Activated CD4-positive, alpha-beta T cell treated with anti-CD3 and anti-CD28 coated beads, Interleukin-2, amount 10 ng/mL, durations not matched to agents 7 days and 5 days (primary cell): ENCODE measurements around the gene CHPF2. TPM values are rescaled to one million over a fixed set of nuclear protein-coding genes. Genes with fewer than 3 reads are reported as not detected.

Experiments used
- CTCF ChIA-PET: fragments of 350-600 bp; sonication (Branson Sonifier 250); formaldehyde crosslinking; loops from one replicate; lab custom pipeline; 2021; ENCODE audit warnings: antibody characterized with exemption; lab: Charles Lee
- POLR2A ChIA-PET: fragments of 350-600 bp; sonication (Branson Sonifier 250); formaldehyde crosslinking; loops from one replicate; lab custom pipeline; 2021; ENCODE audit warnings: antibody characterized with exemption; lab: Charles Lee
- DNase-seq: peaks from one replicate; pipeline ENCODE4 v3.0.0-alpha.2; 2020
- H3K27ac Mint-ChIP-seq: one replicate; pipeline ENCODE4 v1.8.0; 2021; ENCODE audit warnings: mild to moderate bottlenecking, moderate library complexity, mixed read lengths
- H3K27me3 Mint-ChIP-seq: one replicate; pipeline ENCODE4 v1.8.0; 2021; ENCODE audit warnings: mixed read lengths
- H3K36me3 Mint-ChIP-seq: one replicate; pipeline ENCODE4 v1.8.0; 2021; ENCODE audit warnings: low read depth, mixed read lengths
- H3K4me1 Mint-ChIP-seq: one replicate; pipeline ENCODE4 v1.8.0; 2021; ENCODE audit warnings: mixed read lengths
- H3K4me3 Mint-ChIP-seq: one replicate; pipeline ENCODE4 v1.8.0; 2021; ENCODE audit warnings: mild to moderate bottlenecking, moderate library complexity, mixed read lengths
- H3K9me3 Mint-ChIP-seq: one replicate; pipeline ENCODE4 v1.8.0; 2021; ENCODE audit warnings: mixed read lengths
- total RNA-seq, 2 experiments: library from RNA; stranded (reverse); gene quantifications; one replicate each; pipeline ENCODE4 v1.2.3, GENCODE V29; 2021

CHPF2 gene
- total RNA-seq, 2 experiments from 2014 or later, result 40.7 to 42.3 TPM

DNA sequence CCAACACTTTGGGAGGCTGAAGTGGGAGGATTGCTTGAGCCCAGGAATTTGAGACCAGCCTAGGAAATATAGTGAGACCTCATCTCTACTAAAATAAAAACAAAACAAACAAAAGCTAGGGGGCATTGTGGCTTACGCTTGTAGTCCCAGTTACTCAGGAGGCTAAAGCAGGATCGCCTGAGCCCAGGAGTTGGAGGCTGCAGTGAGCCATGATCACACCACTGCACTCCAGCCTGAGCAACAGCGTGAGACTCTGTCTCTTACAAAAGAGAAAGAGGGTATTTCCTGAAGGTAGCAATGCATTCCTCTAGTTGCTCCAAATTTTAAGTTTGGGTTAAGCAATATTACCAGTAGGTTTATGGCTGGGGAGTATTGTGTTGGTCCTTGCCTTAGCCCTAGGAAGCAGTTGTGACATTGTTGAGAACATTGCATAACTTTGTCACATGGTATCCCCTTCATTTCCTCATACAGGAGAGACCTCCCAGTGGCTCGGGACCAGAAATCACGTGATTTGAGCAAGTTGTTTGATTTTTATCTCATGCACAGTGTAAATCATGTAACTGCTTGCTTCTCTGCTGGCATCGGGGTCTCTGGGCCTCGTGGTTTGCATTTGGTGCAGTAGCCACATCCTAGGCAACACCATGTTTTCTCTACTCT, 39.5 kb downstream of the CHPF2 start:
- Mint-ChIP-seq H3K27ac (peak overlapping the region; percentile 52), H3K36me3 (no peaks in the 10 kb centered on the region), H3K9me3 (no peaks in the 10 kb centered on the region), H3K27me3 (peaks cover 6% of the 10 kb centered on the region), H3K4me3 (no peak overlapping the region), H3K4me1 (peaks cover 18% of the 10 kb centered on the region)
- ChIA-PET CTCF (no interaction called here), POLR2A (no interaction called here)
- DNase-seq, result peak; percentile 22

DNA sequence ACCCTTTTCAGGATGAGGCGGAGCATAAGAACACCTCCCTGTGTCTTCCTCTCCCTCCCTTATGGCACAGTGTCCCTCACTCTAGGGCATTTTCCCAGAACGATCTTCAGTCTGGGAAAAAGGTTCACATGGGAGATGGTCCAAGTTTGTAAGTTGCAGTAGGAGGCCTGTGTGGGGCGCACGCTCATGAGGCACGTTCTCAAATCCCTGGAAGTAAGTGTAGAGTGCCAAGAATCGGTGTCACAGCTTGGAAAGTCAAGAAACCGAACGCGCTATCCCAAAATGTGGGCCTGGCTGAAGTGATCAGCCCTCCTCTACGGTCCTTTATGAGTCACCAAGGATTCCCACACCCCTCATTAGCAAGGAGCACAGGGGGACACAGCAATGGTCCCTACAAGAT, 40.1 kb downstream of the CHPF2 start:
- no peak for DNase-seq
- Mint-ChIP-seq H3K9me3 (no peaks in the 10 kb centered on the region), H3K4me1 (peaks cover 22% of the 10 kb centered on the region), H3K27me3 (peaks cover 10% of the 10 kb centered on the region), H3K4me3 (no peak overlapping the region), H3K36me3 (no peaks in the 10 kb centered on the region), H3K27ac (no peak overlapping the region)
- ChIA-PET CTCF (no interaction called here), POLR2A (no interaction called here)

DNA sequence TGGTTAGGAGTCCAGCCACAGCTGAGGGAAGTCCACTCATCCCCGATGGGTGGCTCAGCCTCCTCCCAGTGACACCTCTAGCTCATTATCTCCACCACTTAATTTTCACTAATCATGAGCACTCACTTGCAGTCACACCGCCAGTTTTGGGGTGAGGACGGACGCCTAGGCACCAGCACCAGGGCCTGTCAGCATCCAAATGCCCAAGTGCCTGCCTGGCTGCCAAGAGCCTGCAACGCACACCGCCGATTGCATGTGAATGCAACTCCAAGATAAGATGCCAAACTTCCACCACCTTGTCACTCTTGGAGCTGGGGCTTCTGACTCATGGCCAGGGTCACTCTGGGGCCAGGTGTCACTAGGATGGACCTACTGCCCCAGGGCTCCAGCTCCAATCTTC, 40.6 kb downstream of the CHPF2 start:
- Mint-ChIP-seq H3K4me1 (peaks cover 23% of the 10 kb centered on the region), H3K9me3 (no peaks in the 10 kb centered on the region), H3K36me3 (no peaks in the 10 kb centered on the region), H3K27ac (no peak overlapping the region), H3K4me3 (no peak overlapping the region), H3K27me3 (peaks cover 11% of the 10 kb centered on the region)
- POLR2A ChIA-PET, result no interaction called here
- CTCF ChIA-PET, result interaction anchor here (1.1 kb wide), 1 partner anchor 15 kb away, joined by 3 read pairs; no protein-coding TSS in a partner anchor
- no peak for DNase-seq

DNA sequence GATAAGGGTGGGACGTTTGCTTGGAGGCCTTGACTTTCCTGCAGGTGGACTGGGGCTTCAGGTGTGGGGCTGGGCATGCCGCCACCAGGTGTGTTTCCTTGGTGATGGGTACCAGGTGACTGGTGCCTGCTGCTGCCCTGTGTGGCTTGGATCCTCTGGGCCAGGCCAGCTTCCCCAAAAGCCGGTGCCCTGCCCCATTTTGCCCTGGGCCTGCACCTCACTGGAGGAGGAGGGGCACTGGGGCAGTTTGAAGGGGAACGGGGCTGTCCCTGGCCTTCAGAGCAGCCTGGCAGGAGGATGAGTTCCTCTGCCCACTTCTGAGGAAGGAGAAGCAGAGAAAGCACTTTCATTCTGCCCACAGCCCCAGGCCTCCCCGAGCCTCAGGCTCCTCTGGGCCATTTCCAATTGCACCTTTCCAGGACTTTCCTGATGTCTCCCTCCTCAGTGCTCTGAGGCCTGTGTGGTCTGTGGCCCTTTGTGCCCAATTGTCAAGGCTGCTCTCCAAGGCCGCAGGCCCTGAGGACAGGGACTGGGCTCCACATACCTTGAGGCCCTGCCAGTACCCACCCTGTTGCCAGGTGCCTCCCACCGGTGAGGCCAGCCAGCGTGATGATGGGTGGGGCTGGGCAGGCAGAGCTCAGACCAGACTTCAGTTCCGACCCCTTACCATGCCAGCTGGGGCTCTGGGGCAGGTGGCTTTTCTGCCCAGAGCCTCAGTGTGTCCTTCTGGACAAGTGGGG, 41.5 kb downstream of the CHPF2 start:
- H3K27me3 Mint-ChIP-seq, result peaks cover 14% of the 10 kb centered on the region
- no peaks in the 10 kb centered on the region for H3K9me3 Mint-ChIP-seq
- no peaks in the 10 kb centered on the region for H3K36me3 Mint-ChIP-seq
- ChIA-PET POLR2A (interaction anchor here (0.6 kb wide), 1 partner anchor 56 kb away, joined by 3 read pairs; no protein-coding TSS in a partner anchor), CTCF (interaction anchor here (0.9 to 1.2 kb wide), 5 partner anchors 14 to 41 kb away, joined by 3 read pairs; no protein-coding TSS in a partner anchor)
- no peak overlapping the region for H3K4me3 Mint-ChIP-seq
- H3K4me1 Mint-ChIP-seq, result peaks cover 23% of the 10 kb centered on the region
- no peak overlapping the region for H3K27ac Mint-ChIP-seq
- no peak for DNase-seq

DNA sequence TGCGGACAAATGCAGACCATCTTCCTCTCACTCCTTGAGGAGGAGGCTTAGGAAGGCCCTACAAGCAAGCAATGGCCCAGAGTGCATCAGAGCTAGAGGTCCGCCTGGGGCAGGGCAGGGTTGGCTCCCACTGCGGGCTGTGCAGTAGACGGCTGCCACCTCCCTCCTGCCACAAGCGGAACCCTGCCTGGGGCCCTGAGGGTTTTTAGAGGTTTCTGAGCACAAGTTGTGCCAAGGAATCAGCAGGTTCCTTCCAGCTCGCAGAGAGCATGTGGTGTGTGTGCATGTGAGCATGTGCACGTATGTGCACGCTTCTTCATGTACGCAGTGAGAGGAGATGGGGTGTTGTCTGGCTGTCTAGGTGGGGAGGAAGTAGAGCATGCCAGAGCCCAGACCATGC, 42.1 kb downstream of the CHPF2 start:
- Mint-ChIP-seq H3K4me1 (peaks cover 23% of the 10 kb centered on the region), H3K27ac (no peak overlapping the region), H3K9me3 (no peaks in the 10 kb centered on the region), H3K36me3 (no peaks in the 10 kb centered on the region), H3K27me3 (peaks cover 12% of the 10 kb centered on the region), H3K4me3 (no peak overlapping the region)
- POLR2A ChIA-PET, result no interaction called here
- CTCF ChIA-PET, result interaction anchor here (0.9 to 1.2 kb wide), 4 partner anchors 22 to 41 kb away, joined by 3 read pairs; no protein-coding TSS in a partner anchor
- no peak for DNase-seq

DNA sequence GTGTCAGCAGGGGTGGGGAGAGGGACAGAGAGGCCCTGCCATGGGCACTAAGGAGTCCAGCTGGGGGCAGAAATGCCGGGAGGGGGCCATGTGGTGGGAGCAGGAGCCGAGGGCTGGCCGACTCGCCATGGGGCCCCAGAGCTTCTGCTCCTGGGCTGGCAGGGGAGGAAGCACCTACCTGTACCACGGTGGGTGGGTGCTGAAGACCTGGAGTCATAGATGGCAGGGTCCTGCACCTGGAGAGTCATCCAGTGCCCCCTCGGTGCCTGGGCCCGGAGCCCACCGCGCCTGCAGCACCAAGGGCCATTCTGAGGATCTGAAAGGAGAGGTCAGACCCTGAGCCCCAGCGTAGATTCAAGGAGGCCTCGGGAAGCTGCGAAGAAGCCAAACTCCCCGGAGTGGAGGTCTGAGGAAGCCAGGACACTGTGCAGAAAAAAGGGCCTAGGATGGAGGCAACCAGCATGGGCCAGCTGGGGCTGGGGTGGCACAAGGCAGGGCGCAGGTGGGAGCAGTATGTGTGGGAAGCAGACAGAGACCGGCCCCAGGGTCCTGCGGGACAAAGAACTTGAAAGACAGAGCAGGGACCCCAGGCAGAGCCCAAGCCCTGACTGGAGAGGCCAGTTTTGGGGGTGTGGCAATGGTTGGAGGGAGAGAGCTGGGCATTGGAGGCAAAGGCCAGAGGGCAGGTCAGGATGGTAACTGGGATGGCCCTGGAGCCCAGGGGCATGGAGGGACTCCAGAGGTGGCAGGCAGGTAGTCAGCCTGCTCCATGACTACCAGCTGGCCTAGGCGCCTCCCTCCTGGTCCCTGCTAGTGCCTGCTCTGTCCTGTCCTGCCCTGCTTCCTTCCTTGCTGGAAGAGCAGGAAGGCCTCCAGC, 42.9 kb downstream of the CHPF2 start:
- DNase-seq, result no peak
- Mint-ChIP-seq H3K4me1 (peaks cover 23% of the 10 kb centered on the region), H3K4me3 (peak overlapping the region; percentile 48), H3K27ac (peak overlapping the region; percentile 25), H3K27me3 (peaks cover 12% of the 10 kb centered on the region), H3K9me3 (no peaks in the 10 kb centered on the region), H3K36me3 (no peaks in the 10 kb centered on the region)
- ChIA-PET POLR2A (no interaction called here), CTCF (interaction anchor here (1.0 to 1.2 kb wide), 4 partner anchors 13 to 40 kb away, joined by 3 read pairs; no protein-coding TSS in a partner anchor)

DNA sequence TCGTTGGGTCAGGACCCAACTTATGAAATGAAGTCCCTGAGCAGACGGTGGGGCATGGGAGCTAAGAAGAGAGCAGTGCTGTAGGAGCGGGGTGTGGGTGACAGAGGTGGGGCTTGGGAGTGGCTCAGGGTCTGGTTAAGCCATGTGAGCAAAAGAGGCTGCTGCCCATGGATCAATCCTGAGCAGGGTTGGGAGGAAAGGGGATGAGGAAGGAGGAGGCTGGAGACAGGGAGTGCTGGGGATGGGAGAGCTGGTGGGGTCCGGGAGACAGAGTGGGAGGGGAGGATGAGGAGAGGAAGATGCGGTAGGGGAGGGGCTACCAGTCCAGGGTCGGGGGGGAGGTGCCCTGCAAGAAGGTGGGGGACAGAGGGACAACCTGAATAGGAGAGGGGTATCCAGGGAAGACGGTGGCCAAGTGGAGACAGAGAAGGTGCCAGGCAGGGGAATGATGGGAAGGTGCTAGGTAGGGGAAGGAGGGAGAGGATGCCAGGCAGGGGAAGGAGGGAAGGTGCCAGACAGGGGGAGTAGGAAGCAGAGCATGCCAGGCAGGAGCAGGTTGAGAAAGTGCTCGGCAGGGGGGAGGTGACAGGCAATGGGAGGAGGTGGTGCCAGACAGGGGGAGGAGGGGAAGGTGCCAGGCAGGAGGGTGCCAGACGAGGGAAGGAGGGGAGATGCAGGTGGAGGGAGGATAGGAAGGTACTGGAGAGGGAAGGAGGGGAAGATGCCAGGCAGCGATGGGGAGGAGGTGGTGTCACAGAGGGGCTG, 43.7 kb downstream of the CHPF2 start:
- peaks cover 13% of the 10 kb centered on the region for H3K27me3 Mint-ChIP-seq
- no peaks in the 10 kb centered on the region for H3K9me3 Mint-ChIP-seq
- peaks cover 23% of the 10 kb centered on the region for H3K4me1 Mint-ChIP-seq
- no peaks in the 10 kb centered on the region for H3K36me3 Mint-ChIP-seq
- H3K4me3 Mint-ChIP-seq, result peak overlapping the region; percentile 48
- ChIA-PET POLR2A (no interaction called here), CTCF (interaction anchor here (1.0 kb wide), 2 partner anchors 14 to 32 kb away, joined by 3 read pairs; no protein-coding TSS in a partner anchor)
- DNase-seq, result no peak
- peak overlapping the region; percentile 25 for H3K27ac Mint-ChIP-seq

DNA sequence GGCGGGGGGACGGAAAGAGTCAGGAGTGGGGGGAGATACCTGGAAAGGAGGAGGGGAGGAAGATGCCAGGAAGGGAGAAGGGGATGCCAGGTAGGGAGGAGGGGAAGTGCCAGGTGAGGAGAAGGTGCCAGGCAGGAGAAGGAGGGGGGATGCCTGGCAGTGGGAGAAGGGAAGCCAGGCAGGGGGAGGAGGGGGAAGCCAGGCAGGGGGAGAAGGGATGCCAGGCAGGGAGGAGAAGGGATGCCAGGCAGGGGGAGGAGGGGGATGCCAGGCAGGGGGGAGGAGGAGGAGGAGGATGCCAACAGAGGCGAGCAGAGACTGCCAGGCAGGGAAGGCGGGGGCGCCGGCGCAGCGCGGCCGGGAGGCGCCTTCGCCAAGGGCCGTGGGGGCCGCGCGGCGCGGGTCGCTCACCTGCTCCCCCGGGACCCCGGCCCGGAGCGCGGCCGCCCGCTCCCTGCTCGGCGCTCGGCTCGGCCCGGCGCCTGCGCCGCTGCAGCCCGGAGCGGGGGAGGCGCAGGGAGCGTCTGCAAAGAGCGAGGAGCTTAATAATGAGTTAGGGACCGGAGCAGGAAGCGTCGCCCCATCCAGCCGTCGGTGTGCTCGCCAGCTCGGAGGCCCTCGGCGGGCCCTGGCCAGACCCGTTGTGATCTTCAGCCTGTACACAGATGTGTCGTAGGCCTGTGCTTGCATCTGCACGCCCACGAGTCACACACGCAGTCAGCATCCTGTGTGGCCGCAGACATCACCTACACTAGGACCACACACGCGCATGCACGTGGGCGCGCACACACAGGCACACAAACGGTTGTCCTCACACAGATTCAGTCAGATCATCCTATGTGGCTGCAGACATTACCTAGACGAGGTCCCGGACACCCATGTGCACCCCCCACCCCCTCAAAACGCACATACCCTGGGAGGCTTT, 44.6 kb downstream of the CHPF2 start:
- Mint-ChIP-seq H3K4me3 (peak overlapping the region; percentile 56), H3K27ac (peak overlapping the region; percentile 3), H3K9me3 (no peaks in the 10 kb centered on the region), H3K27me3 (peaks cover 18% of the 10 kb centered on the region), H3K36me3 (no peaks in the 10 kb centered on the region), H3K4me1 (peaks cover 18% of the 10 kb centered on the region)
- DNase-seq, result peak; percentile 52
- POLR2A ChIA-PET, result no interaction called here
- CTCF ChIA-PET, result interaction anchor here (0.9 to 1.6 kb wide), 5 partner anchors 7 to 216 kb away, joined by 3 to 9 read pairs (median 3); partner anchors contain the start of gene H2BK1

DNA sequence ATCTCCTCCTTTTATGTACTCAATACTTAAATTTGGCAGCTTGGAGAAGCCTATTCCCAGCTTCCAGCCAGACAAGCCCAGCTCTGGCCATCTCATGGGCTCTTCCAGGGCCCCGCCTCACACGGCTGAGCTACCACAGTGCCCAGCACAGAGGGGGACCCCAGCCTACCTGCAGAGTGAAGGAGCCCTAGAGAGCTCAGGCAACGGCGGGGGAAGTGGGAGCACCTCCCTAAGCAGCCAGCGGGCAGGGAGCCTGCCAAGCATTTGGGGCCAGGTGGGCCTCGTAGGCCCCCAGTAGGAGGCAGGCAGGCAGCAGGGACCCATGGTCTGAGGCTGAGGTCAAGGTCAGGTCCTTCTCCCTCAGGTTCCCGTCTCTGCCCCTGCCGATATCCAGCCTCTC, 45.3 kb downstream of the CHPF2 start:
- Mint-ChIP-seq H3K4me3 (peak overlapping the region; percentile 56), H3K9me3 (no peaks in the 10 kb centered on the region), H3K4me1 (peaks cover 12% of the 10 kb centered on the region), H3K27ac (no peak overlapping the region), H3K27me3 (peaks cover 22% of the 10 kb centered on the region), H3K36me3 (no peaks in the 10 kb centered on the region)
- ChIA-PET CTCF (interaction anchor here (0.6 to 1.6 kb wide), 6 partner anchors 8 to 215 kb away, joined by 3 to 9 read pairs (median 4); partner anchors contain the start of gene H2BK1), POLR2A (no interaction called here)
- DNase-seq, result no peak

DNA sequence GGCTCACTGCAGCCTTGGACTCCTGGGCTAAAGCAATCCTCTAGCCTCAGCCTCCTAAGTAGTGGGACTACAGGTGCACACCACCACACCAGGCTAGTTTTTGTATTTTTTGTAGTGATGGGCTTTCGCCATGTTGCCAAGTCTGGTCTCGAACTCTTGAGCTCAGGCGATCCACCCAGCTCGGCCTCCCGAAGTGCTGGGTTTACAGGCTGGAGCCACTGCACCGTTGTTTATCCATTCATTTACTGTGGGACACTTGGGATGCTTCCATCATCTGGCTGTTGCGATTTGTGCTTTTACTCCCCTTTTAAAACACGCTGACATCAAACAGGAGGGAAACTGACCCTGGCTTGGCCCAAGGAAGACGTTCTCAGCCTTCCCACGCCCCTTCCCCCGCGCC, 46.7 kb downstream of the CHPF2 start:
- Mint-ChIP-seq H3K27ac (no peak overlapping the region), H3K4me1 (peaks cover 12% of the 10 kb centered on the region)
- POLR2A ChIA-PET, result no interaction called here

DNA sequence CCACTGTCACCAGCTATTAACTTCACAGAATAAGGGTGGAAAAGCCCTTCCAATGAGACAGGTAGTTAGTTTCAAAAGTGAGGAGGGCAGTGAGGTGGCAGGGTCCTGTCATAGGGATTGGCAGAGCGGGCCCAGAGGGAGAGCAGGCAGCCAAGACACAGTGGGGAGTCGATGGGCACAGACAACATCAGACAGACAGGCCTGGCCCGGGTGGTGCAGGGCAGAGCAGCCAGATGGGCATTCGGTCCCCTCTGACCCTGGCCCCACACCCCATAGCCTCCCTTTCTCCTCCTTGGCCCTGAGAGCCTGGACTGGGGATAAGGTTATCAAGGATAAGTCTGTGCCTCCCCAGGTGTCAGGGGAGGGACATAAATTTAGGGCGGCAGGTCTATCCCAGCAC, 47.6 kb downstream of the CHPF2 start:
- no peak for DNase-seq
- Mint-ChIP-seq H3K4me3 (no peak overlapping the region), H3K4me1 (peaks cover 12% of the 10 kb centered on the region), H3K36me3 (no peaks in the 10 kb centered on the region), H3K27me3 (peaks cover 33% of the 10 kb centered on the region), H3K27ac (no peak overlapping the region), H3K9me3 (peaks cover 5% of the 10 kb centered on the region)
- ChIA-PET CTCF (interaction anchor here (0.6 kb wide), 1 partner anchor 242 kb away, joined by 3 read pairs; no protein-coding TSS in a partner anchor), POLR2A (no interaction called here)

More for the DNA sequence above, 46.7 kb downstream of the CHPF2 start:
- H3K27me3 Mint-ChIP-seq, result peaks cover 30% of the 10 kb centered on the region
- peaks cover 5% of the 10 kb centered on the region for H3K9me3 Mint-ChIP-seq
- no peaks in the 10 kb centered on the region for H3K36me3 Mint-ChIP-seq
- CTCF ChIA-PET, result no interaction called here
- H3K4me3 Mint-ChIP-seq, result no peak overlapping the region
- DNase-seq, result no peak
